H1 (cell line): ENCODE measurements around the gene WDR93. TPM values are rescaled to one million over a fixed set of nuclear protein-coding genes. Genes with fewer than 3 reads are reported as not detected.

ENCODE experiments used
- CTCF ChIA-PET: fragments of 300-600 bp; sonication (Branson Sonifier 250); formaldehyde crosslinking; loops from one replicate; lab custom pipeline; 2021; ENCODE audit not compliant: partially characterized antibody; lab: Charles Lee
- POLR2A ChIA-PET: fragments of 300-600 bp; sonication (Branson Sonifier 250); formaldehyde crosslinking; loops from one replicate; lab custom pipeline; 2021; ENCODE audit warnings: inconsistent platforms; ENCODE audit not compliant: partially characterized antibody; lab: Charles Lee
- DNase-seq, 2 experiments: peaks; one replicate each; pipeline versions ENCODE4 v3.0.0 to v3.0.0-alpha.2; 2010 to 2022; ENCODE audit warnings: low spot score in 2 of 2, low read depth in 1 of 2, mixed read lengths in 1 of 2
- FAIRE-seq: peaks from 2 replicates; lab custom pipeline; 2011; peaks lifted over from hg19 to GRCh38; lab: Jason Lieb, UNC
- H2AFZ ChIP-seq: 2 replicates; pipeline ENCODE4 v1.8.1; 2012; ENCODE audit warnings: low read length, inconsistent platforms
- H2AK5ac ChIP-seq: 2 replicates; pipeline ENCODE4 v1.6.1; 2013; ENCODE audit warnings: low read depth, low read length
- H2BK120ac ChIP-seq: replicated peaks from 2 replicates; pipeline ENCODE3; 2013; ENCODE audit warnings: low read depth, low read length, inconsistent platforms
- H2BK12ac ChIP-seq: 2 replicates; pipeline ENCODE4 v1.6.1; 2013; ENCODE audit warnings: low read depth, low read length
- H2BK15ac ChIP-seq: 2 replicates; pipeline ENCODE4 v1.6.1; 2013; ENCODE audit warnings: low read length
- H2BK20ac ChIP-seq: 2 replicates; pipeline ENCODE4 v1.6.1; 2013; ENCODE audit warnings: low read length
- H2BK5ac ChIP-seq: 2 replicates; pipeline ENCODE4 v1.6.1; 2013; ENCODE audit warnings: low read depth, low read length
- H3K14ac ChIP-seq: 2 replicates; pipeline ENCODE4 v1.6.1; 2013; ENCODE audit warnings: inconsistent platforms; ENCODE audit not compliant: insufficient read length
- H3K18ac ChIP-seq: 2 replicates; pipeline ENCODE4 v1.6.1; 2013; ENCODE audit warnings: low read length; ENCODE audit errors: extremely low read depth
- H3K23ac ChIP-seq: 2 replicates; pipeline ENCODE4 v1.6.1; 2013; ENCODE audit warnings: inconsistent platforms; ENCODE audit not compliant: insufficient read length
- H3K23me2 ChIP-seq: 2 replicates; pipeline ENCODE4 v1.6.1; 2013; ENCODE audit warnings: low read depth, low read length
- H3K27ac ChIP-seq: 2 replicates; pipeline ENCODE4 v1.6.1; 2011; ENCODE audit warnings: low read depth, low read length, inconsistent platforms
- H3K27me3 ChIP-seq, 4 experiments: replicated peaks in 1 of 4; 1 replicate in 1 of 4; 2 replicates in 3 of 4; pipeline versions ENCODE4 v1.6.1 to v1.8.1; 2011 to 2013; ENCODE audit warnings: low read length in 3 of 4, mild to moderate bottlenecking in 3 of 4, inconsistent platforms in 2 of 4, mixed read lengths in 2 of 4, moderate library complexity in 1 of 4; ENCODE audit not compliant: control insufficient read depth in 3 of 4, insufficient read depth in 3 of 4; ENCODE audit errors: extremely low read depth in 1 of 4
- H3K36me3 ChIP-seq, 4 experiments: 2 replicates each; pipeline versions ENCODE4 v1.6.1 to v1.8.1; 2011 to 2013; ENCODE audit warnings: mild to moderate bottlenecking in 4 of 4, low read length in 3 of 4, moderate library complexity in 2 of 4, control low read depth in 1 of 4, inconsistent platforms in 1 of 4; ENCODE audit not compliant: insufficient read depth in 4 of 4, control insufficient read depth in 2 of 4
- H3K4ac ChIP-seq: replicated peaks from 2 replicates; pipeline ENCODE3; 2013; ENCODE audit warnings: low read length, low read depth, mixed read lengths, inconsistent platforms; ENCODE audit not compliant: insufficient read length
- H3K4me1 ChIP-seq, 4 experiments: replicated peaks in 1 of 4; 1 replicate in 1 of 4; 2 replicates in 3 of 4; pipeline versions ENCODE4 v1.6.1 to v1.8.1; 2011 to 2013; ENCODE audit warnings: low read length in 3 of 4, inconsistent platforms in 2 of 4, mixed read lengths in 1 of 4; ENCODE audit not compliant: insufficient read depth in 4 of 4, control insufficient read depth in 3 of 4
- H3K4me2 ChIP-seq, 2 experiments: 2 replicates each; pipeline versions ENCODE4 v1.6.1 to v1.8.1; 2011 to 2013; ENCODE audit warnings: low read depth in 2 of 2, low read length in 2 of 2, control low read depth in 1 of 2, inconsistent platforms in 1 of 2, mild to moderate bottlenecking in 1 of 2; ENCODE audit not compliant: insufficient read depth in 1 of 2
- H3K4me3 ChIP-seq, 4 experiments: fragments of 200-600, 300-600 bp in 1 of 4; sonication (generic), shearing (Covaris generic), sonication (Bioruptor Twin) in 1 of 4; 2 replicates each; pipeline versions ENCODE4 v1.5.1 to v1.8.1; 2011 to 2016; ENCODE audit warnings: low read length in 4 of 4, low read depth in 3 of 4, control low read depth in 2 of 4, inconsistent platforms in 2 of 4, mild to moderate bottlenecking in 2 of 4, mixed read lengths in 1 of 4, moderate library complexity in 1 of 4; ENCODE audit not compliant: insufficient read depth in 2 of 4; ENCODE audit errors: extremely low read depth in 1 of 4
- H3K56ac ChIP-seq: replicated peaks from 2 replicates; pipeline ENCODE3; 2013; ENCODE audit warnings: low read depth, mild to moderate bottlenecking, mixed read lengths, low read length, inconsistent platforms; ENCODE audit not compliant: insufficient read length
- H3K79me1 ChIP-seq: 2 replicates; pipeline ENCODE4 v1.6.1; 2013; ENCODE audit warnings: low read depth, low read length, control low read depth
- H3K79me2 ChIP-seq, 2 experiments: 2 replicates each; pipeline versions ENCODE4 v1.6.1 to v1.8.1; 2012 to 2013; ENCODE audit warnings: low read length in 2 of 2, mild to moderate bottlenecking in 2 of 2, inconsistent platforms in 1 of 2; ENCODE audit not compliant: insufficient read depth in 2 of 2, control insufficient read depth in 1 of 2
- H3K9ac ChIP-seq, 4 experiments: replicated peaks in 1 of 4; 1 replicate in 1 of 4; 2 replicates in 3 of 4; pipeline versions ENCODE4 v1.6.1 to v1.8.1; 2011 to 2013; ENCODE audit warnings: low read depth in 3 of 4, low read length in 3 of 4, control low read depth in 2 of 4, mild to moderate bottlenecking in 2 of 4, moderate library complexity in 2 of 4, inconsistent platforms in 1 of 4; ENCODE audit errors: extremely low read depth in 1 of 4
- H3K9me3 ChIP-seq, 2 experiments: 2 replicates each; pipeline versions ENCODE4 v1.6.1 to v1.8.1; 2012 to 2013; ENCODE audit warnings: mild to moderate bottlenecking in 2 of 2, moderate library complexity in 2 of 2, control low read depth in 1 of 2, inconsistent platforms in 1 of 2, low read depth in 1 of 2, low read length in 1 of 2, mixed read lengths in 1 of 2; ENCODE audit not compliant: insufficient read depth in 2 of 2
- H4K20me1 ChIP-seq, 2 experiments: replicated peaks in 1 of 2; 2 replicates each; pipeline versions ENCODE3 to v1.8.1; 2011 to 2013; ENCODE audit warnings: inconsistent platforms in 2 of 2, low read length in 2 of 2, mild to moderate bottlenecking in 1 of 2; ENCODE audit not compliant: insufficient read depth in 2 of 2, control insufficient read depth in 1 of 2
- H4K5ac ChIP-seq: 2 replicates; pipeline ENCODE4 v1.6.1; 2013; ENCODE audit warnings: low read length, low read depth, mixed read lengths, inconsistent platforms; ENCODE audit not compliant: insufficient read length
- H4K8ac ChIP-seq: 2 replicates; pipeline ENCODE4 v1.8.0; 2013; ENCODE audit warnings: mild to moderate bottlenecking, moderate library complexity, low read length, inconsistent platforms; ENCODE audit not compliant: insufficient read depth; ENCODE audit errors: extremely low read depth
- H4K91ac ChIP-seq: replicated peaks from 2 replicates; pipeline ENCODE3; 2013; ENCODE audit warnings: low read length, mixed read lengths, inconsistent platforms; ENCODE audit not compliant: insufficient read length
- EP300 ChIP-seq, 2 experiments: IDR thresholded peaks; 1 replicate in 1 of 2; 2 replicates in 1 of 2; pipeline ENCODE4 v1.6.1; 2011 to 2012; ENCODE audit warnings: low read depth in 2 of 2, low read length in 2 of 2, mild to moderate bottlenecking in 2 of 2, borderline replicate concordance in 1 of 2, inconsistent platforms in 1 of 2, moderate library complexity in 1 of 2
- MAX ChIP-seq: IDR thresholded peaks from 2 replicates; pipeline ENCODE4 v1.6.1; 2012; ENCODE audit warnings: inconsistent platforms
- NANOG ChIP-seq: IDR thresholded peaks from 2 replicates; pipeline ENCODE4 v1.6.1; 2011; ENCODE audit warnings: low read length, low read depth, mild to moderate bottlenecking, inconsistent platforms; ENCODE audit not compliant: insufficient read depth, poor library complexity, severe bottlenecking
- SIRT6 ChIP-seq: IDR thresholded peaks from one replicate; pipeline ENCODE4 v1.7.1; 2012; ENCODE audit warnings: low read length, inconsistent platforms
- WGBS, 2 experiments: shearing (Covaris generic) in 1 of 2; methylation state at CpG; one replicate each; pipeline versions ENCODE4 v1.1.6 to v1.1.7; 2013 to 2015; ENCODE audit warnings: low lambda C conversion rate in 2 of 2, mixed read lengths in 2 of 2, inconsistent platforms in 1 of 2, low coverage in 1 of 2, missing lambda C conversion rate in 1 of 2; ENCODE audit not compliant: insufficient replicate concordance in 2 of 2, insufficient coverage in 1 of 2, insufficient read length in 1 of 2; ENCODE audit errors: extremely low coverage in 1 of 2, missing lambda C conversion rate in 1 of 2; 5-methylcytosine and 5-hydroxymethylcytosine counted together
- polyA plus RNA-seq, 7 experiments: library from polyadenylated mRNA; depleted of rRNA in 3 of 7; stranded (reverse) in 5 of 7; unstranded in 2 of 7; fragments of >200 nt in 5 of 7; fragments of 200-250 nt in 2 of 7; gene quantifications; 1 replicate in 5 of 7; 2 replicates in 1 of 7; 4 replicates in 1 of 7; pipeline versions ENCODE4 v1.2.1 to v1.2.3, GENCODE V29; 2011 to 2013; ENCODE audit warnings: missing spikeins in 2 of 7, mixed read lengths in 2 of 7
- total RNA-seq: library from RNA; stranded (reverse); fragmentation: NEBNext Ultra II Directional; extraction: Animal tissue kit (Norgen Biotek cat#: 25700); gene quantifications from 2 replicates; pipeline ENCODE4 v1.2.1, GENCODE V29; 2021

WDR93 gene
- total and polyA plus RNA-seq, 2 of the 8 experiments (the other 6 are each of a cell fraction or from before 2014, with no cell fraction given) = 0.03 TPM; not detected in 1

DNA sequence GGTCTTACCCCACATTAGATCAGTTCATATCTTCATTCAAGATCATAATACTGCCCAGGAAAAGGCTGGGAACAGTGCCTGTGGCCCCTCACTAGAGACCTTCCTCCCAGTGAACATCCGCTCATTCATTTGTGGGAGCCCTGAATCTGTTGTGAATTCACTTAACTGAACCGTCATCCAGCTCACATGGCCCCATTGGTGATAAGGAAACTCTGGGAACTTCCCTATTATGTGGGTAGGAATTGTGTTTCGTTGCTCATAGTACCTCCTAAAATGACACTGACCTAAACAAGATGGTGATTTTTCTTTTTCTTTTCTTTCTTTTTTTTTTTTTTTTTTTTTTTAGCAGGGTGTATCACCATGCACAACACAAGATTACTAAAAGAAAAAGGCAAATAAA, 78.8 kb downstream of the WDR93 start:
- H3K4me2 ChIP-seq = no peak overlapping the region
- no peak overlapping the region for H2AK5ac ChIP-seq
- H3K4me3 ChIP-seq = no peak overlapping the region
- no peaks in the 10 kb centered on the region for H3K36me3 ChIP-seq
- H2BK5ac ChIP-seq = no peak overlapping the region
- no peaks in the 10 kb centered on the region for H3K27me3 ChIP-seq
- 93% methylated on average over 3 of the region's 3 CpGs; no CpG with 5 or more reads in 1 of the 2 experiments for WGBS, 2 experiments
- no peak overlapping the region for H2BK12ac ChIP-seq
- no peak overlapping the region for H2BK15ac ChIP-seq
- H2BK20ac ChIP-seq = no peak overlapping the region
- H3K79me2 ChIP-seq = no peaks in the 10 kb centered on the region
- no peak overlapping the region for H3K14ac ChIP-seq
- H4K8ac ChIP-seq = no peak overlapping the region
- H3K56ac ChIP-seq = no peak overlapping the region
- no peaks in the 10 kb centered on the region for H3K23me2 ChIP-seq
- H2AFZ ChIP-seq = no peak overlapping the region
- no peak overlapping the region for H2BK120ac ChIP-seq
- H3K9me3 ChIP-seq = no peaks in the 10 kb centered on the region
- ChIA-PET CTCF (interaction anchor here (1.6 to 1.8 kb wide), 2 partner anchors 24 to 103 kb away, joined by 3 to 4 read pairs; no protein-coding TSS in a partner anchor), POLR2A (no interaction called here)
- H3K18ac ChIP-seq = no peak overlapping the region
- H3K27ac ChIP-seq = no peak overlapping the region
- DNase-seq (no peak), FAIRE-seq (no peak)
- H4K5ac ChIP-seq = no peak overlapping the region
- H3K23ac ChIP-seq = no peak overlapping the region
- no peaks in the 10 kb centered on the region for H4K20me1 ChIP-seq
- H3K4me1 ChIP-seq = no peaks in the 10 kb centered on the region; a peak in 1 of 7 replicates
- H4K91ac ChIP-seq = no peak overlapping the region
- no peak overlapping the region for H3K9ac ChIP-seq
- no peaks in the 10 kb centered on the region for H3K79me1 ChIP-seq
- TF ChIP-seq NANOG (no peak), SIRT6 (no peak), MAX (no peak), EP300 (IDR thresholded peaks at IDR 0.05; ENCODE audit: borderline replicate concordance in 1 of 2, low read depth in 2 of 2, low read length in 2 of 2) (no peak)
- no peak overlapping the region for H3K4ac ChIP-seq
